WI38 (cell line): ENCODE results near the gene TEX19.
A peak's percentile ranks its signal among the peaks of the same experiment; 100 is the strongest.

Experiments used
- H3K4me3 ChIP-seq: 2 replicates; pipeline ENCODE4 v1.5.1; 2011; ENCODE audit warnings: low read depth, mild to moderate bottlenecking, control low read depth, low read length
- CTCF ChIP-seq: IDR thresholded peaks from 2 replicates; pipeline ENCODE4 v1.5.1; 2012; ENCODE audit warnings: low read depth, mild to moderate bottlenecking, control low read depth, low read length

The TEX19 gene

GRCh38 chr17:82319619-82320062 lies 39.4 kb upstream of the TEX19 start:
- no peak overlapping the region for H3K4me3 ChIP-seq
- no peak for TF ChIP-seq CTCF

DNA sequence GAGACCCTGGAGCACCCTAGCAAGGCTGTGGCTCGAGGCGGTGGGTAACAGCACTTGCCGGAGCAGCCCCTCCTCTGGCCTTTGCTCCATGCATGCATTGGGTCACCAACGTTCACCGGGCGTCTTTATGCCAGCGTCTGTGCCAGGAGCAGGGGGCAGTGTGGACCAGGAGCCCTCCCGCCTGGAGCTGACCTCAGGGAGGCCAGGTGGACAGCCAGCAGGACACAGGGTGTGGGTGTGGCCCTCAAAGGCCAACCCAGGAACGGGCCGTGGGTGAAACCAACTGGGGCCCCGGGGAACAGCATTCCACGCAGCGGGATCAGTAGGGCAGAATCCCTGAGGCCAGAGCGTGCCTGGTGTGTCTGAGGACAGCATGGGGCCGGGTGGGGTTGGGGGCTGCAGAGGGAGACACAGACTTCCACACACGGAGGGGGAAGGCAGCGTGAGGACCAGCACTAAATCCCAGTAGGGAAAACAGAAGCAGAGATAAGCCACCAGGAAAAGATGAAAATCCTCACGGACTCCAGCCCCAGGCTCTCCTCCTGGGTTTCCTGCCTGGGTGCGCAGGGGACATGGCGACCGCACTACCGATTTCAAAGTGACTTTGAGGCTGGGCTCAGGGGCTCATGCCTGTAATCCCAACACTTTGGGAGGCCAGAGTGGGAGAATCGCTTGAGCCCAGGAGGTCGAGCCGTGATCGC lies 38.8 kb upstream of the TEX19 start:
- no peak for TF ChIP-seq CTCF
- no peak overlapping the region for H3K4me3 ChIP-seq

- peak; percentile 82 for TF ChIP-seq CTCF
- no peak overlapping the region for H3K4me3 ChIP-seq
Measured at GRCh38 chr17:82320956-82321927, 37.8 kb upstream of the TEX19 start.

DNA sequence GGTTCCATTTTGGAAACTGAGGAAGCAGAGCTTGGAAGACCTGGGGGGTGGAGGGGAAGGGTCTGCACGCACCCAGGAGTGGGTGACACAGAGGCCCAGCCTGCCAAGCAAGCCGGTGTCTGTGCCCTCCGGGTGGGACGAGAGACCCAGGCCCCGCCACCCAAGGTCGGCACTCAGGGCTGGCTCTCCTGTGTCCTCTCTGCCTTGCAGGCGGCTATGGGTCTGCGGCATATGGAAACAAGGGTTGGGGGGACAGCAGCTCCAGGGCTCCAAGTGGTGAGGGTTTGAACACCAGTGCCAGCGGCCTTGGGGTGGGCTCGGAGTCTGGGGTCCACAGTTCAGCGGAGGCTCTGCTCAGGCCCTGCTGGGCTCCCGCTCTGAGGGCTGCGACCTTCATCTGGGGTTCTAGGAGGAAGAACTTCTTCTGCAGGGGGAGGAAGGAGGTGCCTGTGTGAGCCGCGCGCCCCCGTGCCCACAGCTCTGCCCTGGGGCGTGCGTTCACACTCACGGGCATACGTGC lies 37.0 kb upstream of the TEX19 start:
- no peak overlapping the region for H3K4me3 ChIP-seq
- TF ChIP-seq CTCF, result no peak

DNA sequence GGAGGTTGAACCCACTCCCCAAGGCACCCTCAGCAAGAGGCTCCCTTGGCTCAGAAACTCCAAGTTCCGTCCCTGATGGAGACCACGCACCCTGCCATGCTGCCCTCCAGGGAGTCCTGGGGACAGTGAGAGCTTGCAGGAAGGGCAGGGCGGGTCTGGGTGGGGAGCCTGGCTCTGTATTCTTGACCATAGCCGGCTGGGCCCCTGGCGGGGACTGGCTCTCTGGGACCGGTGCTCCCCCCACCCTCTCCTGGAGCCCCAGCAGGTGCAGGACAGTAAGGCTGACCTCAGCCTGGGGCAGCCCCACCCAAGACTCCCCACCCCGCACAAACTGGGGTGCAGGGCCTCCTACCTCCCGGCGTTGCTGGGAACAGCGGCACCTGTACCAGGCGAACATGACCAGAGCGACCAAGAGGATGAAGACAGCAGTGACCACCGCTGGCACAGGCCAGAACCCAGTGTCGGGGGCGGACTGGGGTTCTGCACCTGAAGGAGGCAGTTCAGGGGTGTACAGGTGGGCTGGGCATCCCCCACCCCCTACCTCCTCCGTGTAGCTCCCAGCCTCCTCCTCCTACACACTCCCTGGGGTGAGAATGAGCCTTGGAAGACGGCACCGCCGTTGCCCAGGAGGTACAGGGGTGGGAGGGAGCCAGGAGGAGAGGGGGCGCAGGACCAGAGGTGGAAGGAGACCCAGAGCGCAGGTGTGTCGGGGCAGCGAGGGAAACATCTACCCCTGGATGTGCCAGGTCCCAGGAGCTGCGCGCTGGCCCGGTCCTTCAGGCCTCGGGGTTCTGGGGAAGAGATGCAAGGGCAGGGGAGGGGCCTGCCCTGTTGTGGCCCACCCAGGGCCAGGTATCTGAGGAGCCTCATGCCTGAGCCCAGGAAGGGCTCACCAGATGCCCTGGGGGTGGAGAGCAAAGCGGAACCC lies 36.3 kb upstream of the TEX19 start:
- H3K4me3 ChIP-seq, result no peak overlapping the region
- TF ChIP-seq CTCF, result no peak

- no peak overlapping the region for H3K4me3 ChIP-seq
- TF ChIP-seq CTCF, result no peak
Measured at GRCh38 chr17:82323514-82324234, 35.4 kb upstream of the TEX19 start.
